Vagina (tissue), 2 donors: ENCODE data around the gene SV2B.
"Not testable (repeated sequence)": the region's sequence is repeated elsewhere in the genome, so short reads cannot be mapped to it uniquely, and the experiment has no call there.

Source experiments
- POLR2A ChIP-seq, 2 donors: fragments of 450-650 bp; IDR thresholded peaks; one replicate each; pipeline ENCODE4 v1.6.1; 2017; ENCODE audit warnings: antibody characterized with exemption in 2 of 2, mild to moderate bottlenecking in 2 of 2, moderate library complexity in 2 of 2
- TF ChIP-seq, protein P1 (sequence below), 3 experiments: fragments of 450-650 bp in 2 of 3; fragments of 200-600 bp in 1 of 3; sonication (generic) in 1 of 3; IDR thresholded peaks; one replicate each; pipeline ENCODE4 v1.5.1; 2017 to 2019; ENCODE audit warnings: antibody characterized with exemption in 3 of 3, mild to moderate bottlenecking in 2 of 3, moderate library complexity in 2 of 3

DNA sequence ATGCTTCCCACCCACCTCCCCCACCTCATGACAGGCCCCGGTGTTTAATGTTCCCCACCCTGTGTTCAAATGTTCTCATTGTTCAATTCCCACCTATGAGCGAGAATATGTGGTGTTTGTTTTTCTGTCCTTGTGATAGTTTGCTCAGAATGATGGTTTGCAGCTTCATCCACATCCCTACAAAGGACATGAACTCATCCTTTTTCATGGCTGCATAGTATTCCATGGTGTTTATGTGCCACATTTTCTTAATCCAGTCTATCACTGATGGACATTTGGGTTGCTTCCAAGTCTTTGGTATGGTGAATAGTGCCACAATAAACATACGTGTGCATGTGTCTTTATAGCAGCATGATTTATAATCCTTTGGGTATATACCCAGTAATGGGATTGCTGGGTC is 244.9 kb downstream of the SV2B start:
- TF ChIP-seq, protein P1, sequence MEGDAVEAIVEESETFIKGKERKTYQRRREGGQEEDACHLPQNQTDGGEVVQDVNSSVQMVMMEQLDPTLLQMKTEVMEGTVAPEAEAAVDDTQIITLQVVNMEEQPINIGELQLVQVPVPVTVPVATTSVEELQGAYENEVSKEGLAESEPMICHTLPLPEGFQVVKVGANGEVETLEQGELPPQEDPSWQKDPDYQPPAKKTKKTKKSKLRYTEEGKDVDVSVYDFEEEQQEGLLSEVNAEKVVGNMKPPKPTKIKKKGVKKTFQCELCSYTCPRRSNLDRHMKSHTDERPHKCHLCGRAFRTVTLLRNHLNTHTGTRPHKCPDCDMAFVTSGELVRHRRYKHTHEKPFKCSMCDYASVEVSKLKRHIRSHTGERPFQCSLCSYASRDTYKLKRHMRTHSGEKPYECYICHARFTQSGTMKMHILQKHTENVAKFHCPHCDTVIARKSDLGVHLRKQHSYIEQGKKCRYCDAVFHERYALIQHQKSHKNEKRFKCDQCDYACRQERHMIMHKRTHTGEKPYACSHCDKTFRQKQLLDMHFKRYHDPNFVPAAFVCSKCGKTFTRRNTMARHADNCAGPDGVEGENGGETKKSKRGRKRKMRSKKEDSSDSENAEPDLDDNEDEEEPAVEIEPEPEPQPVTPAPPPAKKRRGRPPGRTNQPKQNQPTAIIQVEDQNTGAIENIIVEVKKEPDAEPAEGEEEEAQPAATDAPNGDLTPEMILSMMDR (IDR thresholded peaks at IDR 0.05): not testable (repeated sequence)
- not testable (repeated sequence) for TF ChIP-seq POLR2A (IDR thresholded peaks at IDR 0.05)
